Right lobe of liver (tissue), 6 donors: ENCODE data around the gene LRRC32. TPM values are rescaled to one million over a fixed set of nuclear protein-coding genes. Genes with fewer than 3 reads are reported as not detected.

Experiments
- ATAC-seq, 4 donors: fragments of 200-7000 bp; cut with Tn5 transposase; one replicate each; pipeline ENCODE4 v1.9.1; 2020; ENCODE audit warnings: mild to moderate bottlenecking in 4 of 4, moderate library complexity in 4 of 4
- DNase-seq, 3 donors: peaks; one replicate each; pipeline ENCODE4 v3.0.0-alpha.2; 2020
- H3K27ac ChIP-seq, 3 donors: fragments of 200-600 bp; one replicate each; pipeline ENCODE4 v1.8.0; 2022
- H3K27me3 ChIP-seq, 2 donors: fragments of 200-600 bp; one replicate each; pipeline ENCODE4 v1.8.0; 2022
- H3K36me3 ChIP-seq, 4 donors: fragments of 200-600 bp; sonication (generic) in 1 of 4; one replicate each; pipeline versions ENCODE4 v1.5.1 to v1.8.0; 2017 to 2022; ENCODE audit warnings: control low read depth in 1 of 4
- H3K4me1 ChIP-seq, 4 donors: fragments of 200-600 bp; sonication (generic) in 1 of 4; one replicate each; pipeline versions ENCODE4 v1.5.1 to v1.8.0; 2017 to 2022; ENCODE audit warnings: control low read depth in 1 of 4
- H3K4me3 ChIP-seq, 3 donors: fragments of 200-600 bp; one replicate each; pipeline ENCODE4 v1.8.0; 2022
- H3K9me3 ChIP-seq, 4 donors: fragments of 200-600 bp; sonication (generic) in 1 of 4; one replicate each; pipeline versions ENCODE4 v1.5.1 to v1.8.0; 2017 to 2022; ENCODE audit warnings: control low read depth in 1 of 4
- POLR2A ChIP-seq: fragments of 450-650 bp; IDR thresholded peaks from one replicate; pipeline ENCODE4 v1.6.1; 2017; ENCODE audit warnings: antibody characterized with exemption, mild to moderate bottlenecking
- WGBS: methylation state at CpG from one replicate; pipeline ENCODE4 v1.1.6; 2018; ENCODE audit warnings: low coverage, low lambda C conversion rate; ENCODE audit not compliant: insufficient coverage; ENCODE audit errors: missing lambda C conversion rate; 5-methylcytosine and 5-hydroxymethylcytosine counted together
- intact Hi-C, 2 donors: fragments of 100-400 bp; cut with DNase I; formaldehyde crosslinking; loops; one replicate each; pipeline versions ENCODE4 v1.11.2 to v1.14.1; 2022
- total RNA-seq, 6 experiments: library from RNA; depleted of rRNA in 2 of 6; stranded (reverse); fragments of >200 nt in 2 of 6; fragmentation: NEBNext Ultra II Directional in 3 of 6; extraction: Animal tissue kit (Norgen Biotek cat#: 25700) in 3 of 6; gene quantifications; one replicate each; pipeline versions ENCODE4 v1.1.0 to v1.2.4, GENCODE V29; 2016 to 2023
- TF ChIP-seq, protein P1 (sequence below), 4 donors: fragments of 200-600 bp in 3 of 4; fragments of 450-650 bp in 1 of 4; IDR thresholded peaks; one replicate each; pipeline versions ENCODE4 v1.5.1 to v1.8.0; 2016 to 2022; ENCODE audit warnings: antibody characterized with exemption in 4 of 4, mild to moderate bottlenecking in 2 of 4
- donor health status: DM: no; HTN: yes; CAD: no.
- donor health status: DM: no; HTN: no; CAD: no.
- donor health status: DM: no; HTN: no; CAD: no.
- donor health status: DM: no; HTN: yes; CAD: no.
- donor health status: DM: no; HTN: yes; CAD: no.

The LRRC32 gene
- total RNA-seq, 6 experiments from 2014 or later = 7.4 to 19.5 (median 14.5) TPM

DNA sequence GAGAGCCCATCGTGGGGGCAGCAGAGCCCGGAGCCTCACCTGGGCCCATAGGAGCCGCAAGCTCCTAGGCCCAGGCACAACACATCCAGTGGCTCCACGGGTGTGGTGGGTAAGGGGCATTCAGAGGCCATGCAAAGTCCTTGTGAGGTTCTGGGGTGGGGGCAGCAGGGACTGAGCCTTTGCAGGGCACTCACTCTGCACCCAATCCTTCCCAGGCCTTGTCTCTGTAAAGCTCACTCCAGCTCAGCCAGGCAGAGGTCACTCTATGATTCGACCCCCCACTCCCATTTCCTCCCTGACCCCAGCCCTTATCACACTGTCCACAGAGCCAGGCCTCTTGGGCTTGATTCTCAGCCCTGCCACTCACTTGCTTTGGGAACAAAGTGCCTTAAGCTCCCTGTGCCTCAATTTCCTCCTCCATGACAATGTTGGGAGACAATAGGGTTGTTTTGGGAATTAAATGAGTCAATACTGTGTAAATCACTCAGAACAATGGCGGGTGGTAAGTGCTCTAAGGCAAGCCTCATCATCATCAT, 46.6 kb downstream of the LRRC32 start:
- Histone ChIP-seq H3K27ac (no peak overlapping the region), H3K9me3 (peaks cover 0 to 3% (median 0%) of the 10 kb centered on the region in 4 donors), H3K4me3 (no peak overlapping the region), H3K4me1 (no peaks in the 10 kb centered on the region), H3K27me3 (no peaks in the 10 kb centered on the region), H3K36me3 (no peaks in the 10 kb centered on the region)
- ATAC-seq (no peak), DNase-seq (no peak)
- intact Hi-C loops = no loop called here
- TF ChIP-seq, protein P1, sequence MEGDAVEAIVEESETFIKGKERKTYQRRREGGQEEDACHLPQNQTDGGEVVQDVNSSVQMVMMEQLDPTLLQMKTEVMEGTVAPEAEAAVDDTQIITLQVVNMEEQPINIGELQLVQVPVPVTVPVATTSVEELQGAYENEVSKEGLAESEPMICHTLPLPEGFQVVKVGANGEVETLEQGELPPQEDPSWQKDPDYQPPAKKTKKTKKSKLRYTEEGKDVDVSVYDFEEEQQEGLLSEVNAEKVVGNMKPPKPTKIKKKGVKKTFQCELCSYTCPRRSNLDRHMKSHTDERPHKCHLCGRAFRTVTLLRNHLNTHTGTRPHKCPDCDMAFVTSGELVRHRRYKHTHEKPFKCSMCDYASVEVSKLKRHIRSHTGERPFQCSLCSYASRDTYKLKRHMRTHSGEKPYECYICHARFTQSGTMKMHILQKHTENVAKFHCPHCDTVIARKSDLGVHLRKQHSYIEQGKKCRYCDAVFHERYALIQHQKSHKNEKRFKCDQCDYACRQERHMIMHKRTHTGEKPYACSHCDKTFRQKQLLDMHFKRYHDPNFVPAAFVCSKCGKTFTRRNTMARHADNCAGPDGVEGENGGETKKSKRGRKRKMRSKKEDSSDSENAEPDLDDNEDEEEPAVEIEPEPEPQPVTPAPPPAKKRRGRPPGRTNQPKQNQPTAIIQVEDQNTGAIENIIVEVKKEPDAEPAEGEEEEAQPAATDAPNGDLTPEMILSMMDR (IDR thresholded peaks at IDR 0.05) = no peak
- no peak for TF ChIP-seq POLR2A
- WGBS = 40% methylated on average over 2 of the region's 6 CpGs

DNA sequence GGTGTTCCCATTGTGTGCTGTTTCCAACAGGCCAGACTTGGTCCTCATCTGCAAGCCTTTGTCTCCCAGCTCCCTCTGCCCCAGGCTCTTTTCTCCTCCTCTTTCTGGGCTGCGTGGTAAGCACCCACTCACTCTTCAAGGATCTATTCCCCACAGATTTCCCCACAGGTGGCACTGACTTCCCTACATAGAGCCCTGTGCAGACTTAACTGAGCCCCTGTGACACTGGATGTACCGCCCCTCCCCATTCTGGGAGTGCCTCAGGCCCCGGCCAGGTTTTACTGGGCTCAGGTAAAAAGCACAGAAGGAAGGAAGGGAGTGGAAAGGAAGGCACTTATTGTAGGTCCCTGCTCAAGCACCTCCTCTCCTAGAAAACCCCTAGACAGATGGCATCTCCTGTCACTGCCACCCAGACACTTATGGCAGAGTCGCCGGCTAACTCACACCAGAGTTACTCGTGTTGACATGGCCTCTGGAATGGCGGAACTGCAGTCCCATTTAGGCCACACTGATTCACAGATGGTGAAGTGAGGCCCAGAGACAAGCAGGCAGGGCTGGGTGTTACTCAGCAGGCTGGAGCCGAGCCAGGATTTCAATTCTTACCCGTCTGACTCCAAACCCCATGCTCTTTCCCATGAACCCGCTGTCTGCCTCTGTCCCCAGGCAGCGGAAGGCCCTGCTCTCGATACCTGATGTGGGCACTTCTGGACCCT, 47.2 kb downstream of the LRRC32 start:
- H3K36me3 ChIP-seq = no peaks in the 10 kb centered on the region
- H3K4me3 ChIP-seq = no peak overlapping the region
- H3K27me3 ChIP-seq = no peaks in the 10 kb centered on the region
- no peak for ATAC-seq
- no peak for TF ChIP-seq POLR2A
- TF ChIP-seq, protein P1 (IDR thresholded peaks at IDR 0.05) = no peak
- no peak for DNase-seq
- no peaks in the 10 kb centered on the region for H3K4me1 ChIP-seq
- 77% methylated on average over 8 of the region's 12 CpGs for WGBS
- intact Hi-C loops = no loop called here
- peaks cover 0 to 3% (median 0%) of the 10 kb centered on the region in 4 donors for H3K9me3 ChIP-seq
- no peak overlapping the region for H3K27ac ChIP-seq

DNA sequence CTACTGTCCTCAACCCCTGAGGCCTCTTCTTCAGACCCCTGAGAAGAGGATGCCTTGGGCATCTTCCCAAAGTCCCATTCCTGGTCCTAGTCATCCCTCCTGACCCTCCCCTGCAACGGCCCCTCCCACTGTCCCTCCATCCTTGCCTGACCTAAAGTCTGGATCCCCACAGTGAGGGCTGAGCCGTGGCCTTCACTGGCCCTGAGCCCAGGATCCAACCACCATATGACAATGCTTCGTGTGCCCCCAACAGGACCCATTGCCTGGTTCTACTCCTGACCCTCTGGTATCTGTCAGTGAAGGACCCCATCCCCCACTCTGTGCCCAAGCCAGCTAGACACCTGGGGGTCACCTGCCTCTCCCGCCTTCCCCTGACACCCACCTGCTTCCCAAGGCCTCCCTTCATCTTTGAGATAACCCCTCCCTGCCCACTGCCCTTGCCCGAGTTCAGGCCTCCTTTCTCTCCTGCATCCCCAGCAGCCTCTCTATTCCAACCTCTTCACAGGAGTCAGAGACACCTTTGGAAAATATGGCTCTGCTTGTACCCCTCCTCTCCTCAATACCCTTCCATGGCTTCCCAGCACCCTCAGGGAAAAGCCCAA, 48.0 kb downstream of the LRRC32 start:
- Histone ChIP-seq H3K27me3 (no peaks in the 10 kb centered on the region), H3K36me3 (no peaks in the 10 kb centered on the region), H3K27ac (no peak overlapping the region), H3K4me3 (no peak overlapping the region), H3K4me1 (no peaks in the 10 kb centered on the region), H3K9me3 (peaks cover 0 to 3% (median 0%) of the 10 kb centered on the region in 4 donors)
- 65% methylated on average over 4 of the region's 5 CpGs for WGBS
- ATAC-seq (no peak), DNase-seq (no peak)
- TF ChIP-seq POLR2A = no peak
- TF ChIP-seq, protein P1 (IDR thresholded peaks at IDR 0.05) = no peak
- intact Hi-C loops = no loop called here

DNA sequence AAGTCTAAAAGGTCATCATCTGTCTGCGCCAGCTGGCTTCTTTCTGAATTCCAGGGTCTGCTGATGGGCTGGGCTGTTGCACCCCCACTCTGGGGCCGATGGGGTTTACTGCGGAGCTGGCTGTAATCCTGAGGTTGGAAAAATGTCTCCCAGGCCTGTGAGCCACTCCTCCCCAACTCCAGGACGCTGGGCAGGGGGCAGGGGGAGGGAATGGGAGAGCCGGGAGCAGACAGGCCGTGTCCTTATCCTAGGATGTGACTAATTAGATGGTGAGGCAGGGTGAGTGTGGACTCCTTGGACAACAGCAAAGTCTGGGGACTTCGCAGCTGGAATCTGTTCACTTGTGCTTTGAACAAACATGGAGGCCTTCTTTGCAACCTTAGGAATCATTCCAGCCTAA, 48.7 kb downstream of the LRRC32 start:
- Histone ChIP-seq H3K36me3 (no peaks in the 10 kb centered on the region), H3K4me3 (no peak overlapping the region), H3K9me3 (peaks cover 0 to 3% (median 0%) of the 10 kb centered on the region in 4 donors), H3K27me3 (no peaks in the 10 kb centered on the region), H3K4me1 (no peaks in the 10 kb centered on the region), H3K27ac (no peak overlapping the region)
- intact Hi-C loops = no loop called here
- WGBS = 33% methylated on average over 1 of the region's 7 CpGs
- no peak for DNase-seq
- no peak for TF ChIP-seq POLR2A
- TF ChIP-seq, protein P1 (IDR thresholded peaks at IDR 0.05) = no peak
- peak in 1 of 4 donors; percentile 19 for ATAC-seq
